ENCODE data around the gene KCNJ15. TPM values are rescaled to one million over a fixed set of nuclear protein-coding genes. Genes with fewer than 3 reads are reported as not detected.

KCNJ15 gene
- total RNA-seq, 4 donors from 2014 or later = 5.8 TPM; not detected in 3

DNA sequence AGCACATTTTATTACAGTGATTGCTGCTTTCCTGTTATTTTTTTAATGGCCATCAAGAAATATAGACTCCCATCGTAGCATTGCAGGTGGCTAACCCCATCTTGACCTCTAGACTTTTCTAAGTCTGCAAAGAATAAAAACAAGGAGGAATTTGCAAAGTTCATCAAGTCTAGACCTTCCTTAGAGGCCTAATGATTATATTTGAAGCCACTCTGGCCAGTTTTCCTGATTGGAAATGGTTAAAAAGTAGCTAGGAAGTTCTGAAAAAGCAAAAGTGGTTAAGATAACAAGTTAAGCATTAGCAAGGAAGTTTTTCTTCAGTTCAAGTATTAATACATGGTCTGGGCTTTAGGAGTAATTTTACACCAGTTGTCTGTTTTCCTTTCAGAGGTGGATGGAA is 16.7 kb upstream of the KCNJ15 start:
- no peak for DNase-seq
- Histone ChIP-seq H3K4me1 (no peaks in the 10 kb centered on the region), H3K4me3 (no peak overlapping the region), H3K27ac (no peak overlapping the region), H3K36me3 (no peaks in the 10 kb centered on the region), H3K27me3 (no peaks in the 10 kb centered on the region), H3K9me3 (no peaks in the 10 kb centered on the region)
- no peak for TF ChIP-seq POLR2A (IDR thresholded peaks at IDR 0.05)
- TF ChIP-seq, protein P1, sequence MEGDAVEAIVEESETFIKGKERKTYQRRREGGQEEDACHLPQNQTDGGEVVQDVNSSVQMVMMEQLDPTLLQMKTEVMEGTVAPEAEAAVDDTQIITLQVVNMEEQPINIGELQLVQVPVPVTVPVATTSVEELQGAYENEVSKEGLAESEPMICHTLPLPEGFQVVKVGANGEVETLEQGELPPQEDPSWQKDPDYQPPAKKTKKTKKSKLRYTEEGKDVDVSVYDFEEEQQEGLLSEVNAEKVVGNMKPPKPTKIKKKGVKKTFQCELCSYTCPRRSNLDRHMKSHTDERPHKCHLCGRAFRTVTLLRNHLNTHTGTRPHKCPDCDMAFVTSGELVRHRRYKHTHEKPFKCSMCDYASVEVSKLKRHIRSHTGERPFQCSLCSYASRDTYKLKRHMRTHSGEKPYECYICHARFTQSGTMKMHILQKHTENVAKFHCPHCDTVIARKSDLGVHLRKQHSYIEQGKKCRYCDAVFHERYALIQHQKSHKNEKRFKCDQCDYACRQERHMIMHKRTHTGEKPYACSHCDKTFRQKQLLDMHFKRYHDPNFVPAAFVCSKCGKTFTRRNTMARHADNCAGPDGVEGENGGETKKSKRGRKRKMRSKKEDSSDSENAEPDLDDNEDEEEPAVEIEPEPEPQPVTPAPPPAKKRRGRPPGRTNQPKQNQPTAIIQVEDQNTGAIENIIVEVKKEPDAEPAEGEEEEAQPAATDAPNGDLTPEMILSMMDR (IDR thresholded peaks at IDR 0.05) = no peak

DNA sequence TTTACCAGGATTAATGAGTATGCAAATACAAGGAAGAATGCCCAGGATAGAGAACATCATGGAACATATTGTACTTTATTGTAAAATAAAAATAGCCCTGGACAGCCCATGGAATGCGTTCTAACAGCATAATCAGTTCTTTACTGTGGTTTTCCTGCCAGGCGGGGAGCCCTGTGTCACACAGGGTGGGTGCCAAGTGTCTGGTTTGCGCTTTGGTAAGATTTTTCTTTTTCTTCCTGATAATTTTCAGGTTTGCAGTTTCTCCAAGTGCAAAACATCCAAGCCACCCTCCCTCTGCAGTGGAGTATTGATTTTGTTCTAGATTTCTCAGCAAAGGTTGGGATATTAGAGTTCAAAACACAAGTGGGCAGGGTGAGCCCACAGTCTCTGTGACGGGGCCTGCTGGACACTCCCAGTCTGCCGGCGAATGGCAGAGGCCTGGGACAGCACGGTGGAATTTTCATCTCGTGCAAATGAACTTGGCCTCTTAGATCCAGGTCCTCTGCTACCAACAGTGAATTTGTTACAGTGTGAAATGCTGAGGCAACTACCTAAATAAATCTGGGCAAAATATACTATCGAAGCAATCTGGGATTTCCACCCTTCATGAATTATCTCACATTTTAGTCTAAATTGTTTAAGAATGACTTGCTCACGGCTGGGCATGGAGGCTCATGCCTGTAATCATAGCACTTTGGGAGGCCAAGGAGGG is 15.6 kb upstream of the KCNJ15 start:
- Histone ChIP-seq H3K4me1 (no peaks in the 10 kb centered on the region), H3K27ac (no peak overlapping the region), H3K9me3 (no peaks in the 10 kb centered on the region), H3K36me3 (no peaks in the 10 kb centered on the region), H3K27me3 (no peaks in the 10 kb centered on the region), H3K4me3 (no peak overlapping the region)
- no peak for TF ChIP-seq POLR2A (IDR thresholded peaks at IDR 0.05)
- no peak for DNase-seq

DNA sequence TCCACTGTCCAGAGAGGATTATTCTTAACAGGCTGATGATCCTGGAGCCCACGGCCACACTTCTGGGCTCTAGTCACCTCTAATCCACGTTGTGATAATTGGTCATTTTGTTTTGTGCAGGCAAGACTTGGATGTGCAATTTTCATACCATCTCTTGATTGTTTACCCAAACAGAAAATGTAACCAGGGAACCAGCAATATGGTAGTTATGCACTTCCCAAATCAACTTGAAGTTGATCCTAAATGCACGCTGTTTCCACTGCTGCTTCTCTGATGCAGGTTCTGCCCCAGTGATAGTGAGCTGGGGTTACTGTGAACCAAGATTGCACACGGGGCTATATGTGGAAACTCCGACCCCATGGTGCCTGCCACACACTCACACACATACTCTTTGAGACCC is 14.7 kb upstream of the KCNJ15 start:
- Histone ChIP-seq H3K27me3 (no peaks in the 10 kb centered on the region), H3K9me3 (no peaks in the 10 kb centered on the region), H3K4me3 (no peak overlapping the region), H3K4me1 (no peaks in the 10 kb centered on the region), H3K27ac (no peak overlapping the region), H3K36me3 (no peaks in the 10 kb centered on the region)
- DNase-seq = no peak
- no peak for TF ChIP-seq POLR2A (IDR thresholded peaks at IDR 0.05)
- TF ChIP-seq, protein P1 (IDR thresholded peaks at IDR 0.05) = no peak

DNA sequence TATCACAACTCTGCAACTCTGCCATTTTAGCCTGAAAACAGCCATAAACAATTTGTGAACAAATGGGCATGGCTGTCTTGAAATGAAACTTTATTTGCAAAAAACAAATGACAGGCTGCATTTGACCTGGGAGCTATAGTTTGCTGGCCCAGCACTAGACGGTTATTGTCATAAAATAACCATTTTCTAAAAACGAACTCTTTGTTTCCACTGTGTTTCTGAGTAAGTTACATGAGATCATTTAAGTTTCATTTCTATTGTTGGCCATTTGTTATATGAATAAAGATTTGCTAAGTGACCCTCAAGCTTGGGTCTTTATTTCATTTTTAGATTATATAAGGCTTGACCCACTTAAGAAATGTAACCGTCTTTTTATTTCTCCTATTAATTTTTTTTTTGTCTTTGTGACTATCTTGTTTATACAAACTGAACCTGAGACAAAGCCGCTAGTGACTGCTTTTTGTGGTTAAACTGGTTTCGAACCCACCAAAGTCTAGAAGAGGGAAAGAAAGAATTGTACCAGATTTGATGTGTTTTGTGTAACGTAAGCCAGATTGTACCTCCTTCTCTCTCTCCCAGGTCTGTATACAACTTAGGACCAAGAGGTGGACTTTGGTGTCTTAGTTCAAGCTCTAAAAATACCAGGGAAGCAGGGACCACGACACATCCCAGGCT is 12.9 kb upstream of the KCNJ15 start:
- Histone ChIP-seq H3K4me3 (no peak overlapping the region), H3K9me3 (no peaks in the 10 kb centered on the region), H3K36me3 (no peaks in the 10 kb centered on the region), H3K27ac (no peak overlapping the region), H3K4me1 (no peaks in the 10 kb centered on the region), H3K27me3 (no peaks in the 10 kb centered on the region)
- TF ChIP-seq POLR2A (IDR thresholded peaks at IDR 0.05) = no peak
- TF ChIP-seq, protein P1 (IDR thresholded peaks at IDR 0.05) = no peak
- no peak for DNase-seq

DNA sequence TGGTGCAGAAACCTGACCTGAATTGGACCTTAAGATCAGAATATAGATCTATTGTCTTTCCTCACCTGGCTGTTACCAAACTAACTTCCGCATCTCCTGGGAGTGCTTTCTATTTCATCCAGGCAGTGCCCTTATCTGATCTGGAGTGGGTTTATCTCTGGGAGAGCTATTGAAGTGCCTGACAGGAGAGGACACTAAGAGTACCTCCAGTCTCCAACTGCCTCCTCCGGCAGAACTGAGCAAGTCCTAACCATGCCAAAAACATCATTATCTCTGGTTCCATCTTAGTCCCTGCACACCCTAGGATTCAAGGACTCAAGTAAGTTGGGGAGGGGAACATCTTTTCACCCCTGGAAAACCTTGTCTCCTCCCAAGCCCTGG is 12.4 kb upstream of the KCNJ15 start:
- no peak for TF ChIP-seq POLR2A (IDR thresholded peaks at IDR 0.05)
- TF ChIP-seq, protein P1 (IDR thresholded peaks at IDR 0.05) = no peak
- Histone ChIP-seq H3K27ac (no peak overlapping the region), H3K36me3 (no peaks in the 10 kb centered on the region), H3K27me3 (no peaks in the 10 kb centered on the region), H3K9me3 (no peaks in the 10 kb centered on the region), H3K4me3 (no peak overlapping the region), H3K4me1 (no peaks in the 10 kb centered on the region)
- no peak for DNase-seq

Measured in Peyer's patch (tissue), 4 donors.